Neural crest cell (in vitro differentiated cells): ENCODE results near the gene FHOD3. TPM values are rescaled to one million over a fixed set of nuclear protein-coding genes. Genes with fewer than 3 reads are reported as not detected.

ENCODE experiments used
- DNase-seq: peaks from one replicate; pipeline ENCODE4 v3.0.0; 2021; ENCODE audit warnings: low read depth, mixed read lengths, low spot score
- H3K27ac Mint-ChIP-seq: one replicate; pipeline ENCODE4 v1.8.0; 2021; ENCODE audit warnings: mild to moderate bottlenecking, mixed read lengths; ENCODE audit not compliant: unreplicated experiment
- H3K27me3 Mint-ChIP-seq: 2 replicates; pipeline ENCODE4 v1.8.0; 2021; ENCODE audit warnings: low read depth, mild to moderate bottlenecking, mixed read lengths
- H3K36me3 Mint-ChIP-seq: 2 replicates; pipeline ENCODE4 v1.8.0; 2021; ENCODE audit warnings: low read depth, mild to moderate bottlenecking, mixed read lengths
- H3K4me1 Mint-ChIP-seq: 2 replicates; pipeline ENCODE4 v1.8.0; 2021; ENCODE audit warnings: mixed read lengths
- H3K4me3 Mint-ChIP-seq: one replicate; pipeline ENCODE4 v1.8.0; 2021; ENCODE audit warnings: mild to moderate bottlenecking, mixed read lengths
- H3K9me3 Mint-ChIP-seq: 2 replicates; pipeline ENCODE4 v1.8.0; 2021; ENCODE audit warnings: mixed read lengths
- CTCF ChIP-seq: fragments of 200-600 bp; sonication (generic); conservative IDR thresholded peaks from 2 replicates; pipeline ENCODE4 v1.5.0; 2021; ENCODE audit warnings: antibody characterized with exemption, mild to moderate bottlenecking
- total RNA-seq: library from RNA; stranded (reverse); gene quantifications from 2 replicates; pipeline ENCODE4 v1.2.1, GENCODE V29; 2021

Gene FHOD3
- total RNA-seq, 1 donor from 2014 or later: 28.6 TPM

DNA sequence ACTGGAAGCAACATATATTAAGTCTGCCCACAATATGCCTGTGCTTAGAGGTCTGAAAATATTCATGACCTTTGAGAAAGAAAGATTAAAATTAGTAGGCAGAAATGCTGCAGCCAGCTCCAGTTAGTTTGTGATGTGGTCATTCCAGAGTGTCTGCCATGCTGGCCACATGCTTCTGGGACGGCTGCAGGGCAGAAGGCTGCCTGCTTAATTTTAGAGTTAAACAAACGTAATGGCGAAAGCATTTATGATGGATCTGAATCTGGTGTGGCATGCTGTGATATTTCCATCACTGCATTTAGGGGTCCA lies 95.4 kb downstream of the FHOD3 start:
- no peak for DNase-seq
- no peaks in the 10 kb centered on the region for H3K4me1 Mint-ChIP-seq
- TF ChIP-seq CTCF: no peak
- H3K36me3 Mint-ChIP-seq: peaks cover 21% of the 10 kb centered on the region
- no peaks in the 10 kb centered on the region for H3K27me3 Mint-ChIP-seq
- H3K4me3 Mint-ChIP-seq: no peak overlapping the region
- peaks cover 7% of the 10 kb centered on the region for H3K9me3 Mint-ChIP-seq
- no peak overlapping the region for H3K27ac Mint-ChIP-seq

GRCh38 chr18:36394486-36394885 lies 97.0 kb downstream of the FHOD3 start:
- H3K9me3 Mint-ChIP-seq: peaks cover 7% of the 10 kb centered on the region
- no peaks in the 10 kb centered on the region for H3K27me3 Mint-ChIP-seq
- no peak overlapping the region for H3K4me3 Mint-ChIP-seq
- H3K27ac Mint-ChIP-seq: no peak overlapping the region
- H3K4me1 Mint-ChIP-seq: no peaks in the 10 kb centered on the region
- no peak for DNase-seq
- TF ChIP-seq CTCF: no peak
- H3K36me3 Mint-ChIP-seq: peaks cover 21% of the 10 kb centered on the region

GRCh38 chr18:36396190-36396589 lies 98.7 kb downstream of the FHOD3 start:
- Mint-ChIP-seq H3K4me1 (no peaks in the 10 kb centered on the region), H3K9me3 (peaks cover 7% of the 10 kb centered on the region), H3K4me3 (no peak overlapping the region), H3K27ac (no peak overlapping the region), H3K36me3 (peaks cover 21% of the 10 kb centered on the region), H3K27me3 (no peaks in the 10 kb centered on the region)
- no peak for TF ChIP-seq CTCF
- no peak for DNase-seq

DNA sequence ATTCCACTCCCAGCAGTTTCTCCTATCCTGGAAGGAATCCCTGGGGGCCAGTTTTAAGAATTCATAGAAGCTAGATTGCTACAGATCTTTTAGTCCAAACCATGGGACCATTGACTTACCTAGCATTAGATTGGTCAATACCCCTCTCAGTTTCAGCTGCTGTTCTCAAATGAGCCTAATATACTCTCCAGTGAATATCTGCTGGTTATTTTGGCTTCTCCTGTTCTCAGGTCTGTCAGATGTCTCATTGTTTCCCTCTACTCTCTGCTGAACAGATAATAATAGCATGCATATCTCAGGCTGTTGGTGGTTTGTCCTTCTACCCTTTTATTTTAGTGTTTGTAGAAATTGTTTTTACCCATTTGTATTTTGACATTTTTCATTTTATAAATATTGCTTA lies 99.5 kb downstream of the FHOD3 start:
- no peak overlapping the region for H3K4me3 Mint-ChIP-seq
- no peak for DNase-seq
- H3K36me3 Mint-ChIP-seq: peaks cover 21% of the 10 kb centered on the region
- H3K4me1 Mint-ChIP-seq: no peaks in the 10 kb centered on the region
- H3K27ac Mint-ChIP-seq: no peak overlapping the region
- peaks cover 7% of the 10 kb centered on the region for H3K9me3 Mint-ChIP-seq
- no peak for TF ChIP-seq CTCF
- no peaks in the 10 kb centered on the region for H3K27me3 Mint-ChIP-seq

DNA sequence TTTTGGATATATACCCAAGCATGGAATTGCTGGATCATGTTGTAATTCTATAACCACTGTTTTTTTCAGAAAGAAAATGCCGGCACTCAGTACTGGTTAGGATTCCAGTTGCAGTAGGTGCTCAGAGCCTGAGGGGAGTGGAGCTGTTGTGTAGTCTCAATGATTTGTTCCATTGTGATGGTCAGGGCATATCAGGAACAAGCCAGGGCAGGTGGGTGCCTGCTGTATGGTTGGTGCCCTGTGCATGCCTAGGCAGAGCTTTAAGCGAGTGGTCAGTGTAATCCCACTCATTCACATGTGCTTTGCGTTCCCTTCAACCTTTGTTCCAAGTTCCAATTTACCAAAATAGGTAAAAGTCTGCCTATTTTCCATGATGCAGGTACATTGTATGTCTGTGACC lies 100.9 kb downstream of the FHOD3 start:
- Mint-ChIP-seq H3K4me3 (no peak overlapping the region), H3K36me3 (peaks cover 21% of the 10 kb centered on the region), H3K27ac (no peak overlapping the region), H3K4me1 (no peaks in the 10 kb centered on the region), H3K27me3 (no peaks in the 10 kb centered on the region), H3K9me3 (peaks cover 7% of the 10 kb centered on the region)
- no peak for TF ChIP-seq CTCF
- DNase-seq: no peak

- Mint-ChIP-seq H3K4me3 (no peak overlapping the region), H3K9me3 (peaks cover 2% of the 10 kb centered on the region), H3K4me1 (no peaks in the 10 kb centered on the region), H3K27me3 (no peaks in the 10 kb centered on the region), H3K27ac (no peak overlapping the region), H3K36me3 (peaks cover 15% of the 10 kb centered on the region)
- no peak for TF ChIP-seq CTCF
- DNase-seq: no peak
These were observed 101.5 kb downstream of the FHOD3 start for GRCh38 chr18:36399055-36399454.
